GM19372 (cell line): ENCODE measurements around the gene F8.

Experiments used
- ATAC-seq: cut with Tn5 transposase; IDR thresholded peaks from one replicate; pipeline ENCODE4 v1.9.1; 2021; ENCODE audit warnings: mild to moderate bottlenecking, low read depth, moderate library complexity; ENCODE audit not compliant: unreplicated experiment

F8 gene

DNA sequence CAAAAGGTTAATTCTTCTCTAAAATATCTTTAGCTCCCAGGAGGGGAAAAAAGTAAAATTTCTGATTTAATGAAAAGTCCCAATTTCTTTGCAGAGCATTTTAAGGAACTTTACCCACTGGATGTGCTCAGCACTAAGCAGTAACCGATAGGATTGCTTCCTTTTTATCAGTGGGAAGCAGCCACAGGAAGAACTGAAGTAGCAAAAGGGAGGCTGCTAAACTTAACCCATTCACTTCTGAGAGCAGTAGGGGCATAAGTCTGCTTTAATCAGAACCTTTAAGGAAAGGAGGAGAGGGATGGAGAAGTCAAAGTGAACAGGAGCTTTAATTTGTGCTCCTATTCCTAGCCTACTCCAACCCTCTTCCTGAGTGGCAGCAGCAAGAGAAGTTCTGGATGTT, at the start of gene F8:
Gene F8, minus strand, starts transcription at position 139 of the 400 bp plus-strand sequence. CDS start 171 bp downstream, outside the sequence.
- ATAC-seq, result no peak

DNA sequence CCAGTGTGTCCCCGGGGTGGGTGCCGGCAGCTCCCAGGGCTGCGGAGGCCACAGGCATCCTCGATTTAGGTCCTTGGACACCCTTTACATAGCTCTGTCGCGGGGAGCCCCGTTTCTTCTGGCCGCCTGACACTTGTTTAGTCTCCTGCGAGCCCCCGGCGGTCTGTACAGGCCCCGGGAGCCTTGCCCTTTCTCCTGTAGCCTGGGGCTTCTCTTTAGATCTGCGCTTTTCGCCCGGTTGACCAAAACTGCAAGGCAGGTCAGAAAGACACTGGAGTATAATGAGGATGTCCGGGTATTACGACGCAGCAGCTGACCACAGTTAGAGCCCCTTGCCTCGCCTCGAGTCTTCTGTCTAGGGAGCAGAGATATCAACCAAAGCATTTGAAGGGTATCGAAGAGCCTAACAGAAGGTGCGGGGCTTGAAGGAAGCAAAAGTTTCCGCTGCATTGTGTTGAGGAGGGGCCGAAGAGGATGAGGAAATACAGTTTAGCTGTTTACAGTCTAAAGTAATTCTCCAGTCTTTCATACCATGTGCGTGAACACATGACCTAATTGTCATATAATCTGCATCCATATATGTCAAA, 49.3 kb upstream of the F8 start:
- ATAC-seq, result peak; percentile 10

DNA sequence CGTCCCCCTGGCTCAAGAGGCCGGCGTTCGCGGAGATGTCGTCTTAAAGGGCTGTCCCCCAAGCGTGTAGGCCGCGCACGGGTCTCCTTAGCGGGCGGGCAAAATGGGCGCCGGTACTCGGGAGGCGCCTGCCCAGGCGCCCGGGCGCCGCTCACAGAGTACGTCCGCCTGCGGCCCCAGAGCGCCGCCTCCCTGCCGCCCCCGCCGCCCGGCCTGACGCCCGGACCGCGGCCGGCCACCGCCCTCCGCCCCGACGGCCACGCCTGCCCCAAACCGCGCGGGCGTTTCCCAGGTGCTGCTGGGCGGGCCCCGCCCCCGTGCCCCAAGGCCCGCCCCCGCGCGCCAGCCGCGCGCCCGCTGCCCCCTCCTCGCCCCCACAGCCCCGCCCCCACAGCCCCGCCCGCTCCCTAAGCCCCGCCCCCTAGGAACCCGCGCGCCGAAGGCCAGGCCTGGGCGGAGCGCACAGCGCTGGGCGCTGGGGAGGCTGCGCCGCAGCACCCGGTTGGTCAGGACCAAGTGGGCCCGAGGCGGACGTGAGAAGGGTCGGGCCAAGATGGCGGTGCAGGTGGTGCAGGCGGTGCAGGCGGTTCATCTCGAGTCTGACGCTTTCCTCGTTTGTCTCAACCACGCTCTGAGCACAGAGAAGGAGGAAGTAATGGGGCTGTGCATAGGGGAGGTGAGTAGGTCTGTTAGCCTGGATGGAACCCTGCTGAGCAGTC, 48.6 kb upstream of the F8 start, which contains the start of the genes BRCC3, CMC4 and MTCP1:
Gene BRCC3, plus strand, starts transcription at position 534 of the 719 bp plus-strand sequence. Its CDS starts 20 bp downstream, at position 554.
Gene CMC4, minus strand, starts transcription at position 162 of the 719 bp plus-strand sequence. CDS start 7,113 bp downstream, outside the sequence.
Gene MTCP1, minus strand, starts transcription at position 162 of the 719 bp plus-strand sequence. CDS start 5,126 bp downstream, outside the sequence.
- peak; percentile 86 for ATAC-seq

DNA sequence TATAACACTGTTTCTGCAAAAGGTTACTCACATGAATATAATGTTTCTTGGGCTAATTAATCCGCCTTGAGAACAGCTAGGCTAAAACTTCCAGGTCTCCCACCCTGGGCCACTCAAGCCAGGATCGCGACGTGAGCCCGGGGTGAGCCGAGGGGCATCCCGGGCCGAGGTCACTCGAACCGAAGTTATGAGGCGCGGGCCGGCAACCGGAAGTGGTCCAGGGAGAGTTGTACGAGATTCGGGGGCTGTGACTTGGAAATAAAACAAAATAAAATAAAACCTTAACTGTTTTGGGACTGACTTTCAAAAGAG, 48.1 kb upstream of the F8 start:
- ATAC-seq, result peak; percentile 8

DNA sequence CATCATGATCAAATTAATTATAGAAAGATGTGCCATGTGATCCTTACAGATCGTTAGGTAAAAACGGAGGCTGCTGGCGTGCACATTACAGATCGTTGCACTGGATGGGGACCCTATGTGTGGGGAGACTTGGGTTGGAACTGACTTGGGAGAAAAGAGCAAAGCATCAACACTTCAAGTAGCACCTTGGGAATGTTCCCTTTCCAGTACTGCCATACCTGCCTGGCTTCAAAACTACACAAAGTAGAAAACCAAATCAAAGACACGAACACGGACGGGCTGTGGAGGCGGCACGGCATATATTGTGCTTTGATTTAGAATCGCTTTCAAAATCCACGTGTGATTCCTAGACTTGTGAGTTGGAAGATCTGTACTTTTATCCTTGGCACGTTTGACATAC, 47.5 kb upstream of the F8 start:
- ATAC-seq, result no peak

DNA sequence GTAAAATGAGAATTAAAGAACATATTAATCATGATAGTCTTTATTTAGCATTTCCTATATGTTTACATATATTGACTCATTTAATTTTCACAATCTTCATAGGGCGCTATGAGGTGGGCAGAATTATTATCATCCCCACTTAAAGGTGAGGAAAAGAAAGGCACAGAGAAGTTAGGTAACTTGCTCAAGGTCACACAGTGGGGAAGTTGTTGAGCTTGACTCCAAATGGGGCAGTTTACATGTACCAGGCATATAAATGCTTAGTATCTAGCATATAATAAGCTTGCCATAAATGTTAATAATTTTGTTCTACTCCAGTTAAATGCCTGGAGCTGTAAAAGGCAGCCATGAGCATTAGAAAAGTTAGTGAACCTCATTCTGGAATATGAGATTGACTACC, 46.9 kb upstream of the F8 start:
- no peak for ATAC-seq

DNA sequence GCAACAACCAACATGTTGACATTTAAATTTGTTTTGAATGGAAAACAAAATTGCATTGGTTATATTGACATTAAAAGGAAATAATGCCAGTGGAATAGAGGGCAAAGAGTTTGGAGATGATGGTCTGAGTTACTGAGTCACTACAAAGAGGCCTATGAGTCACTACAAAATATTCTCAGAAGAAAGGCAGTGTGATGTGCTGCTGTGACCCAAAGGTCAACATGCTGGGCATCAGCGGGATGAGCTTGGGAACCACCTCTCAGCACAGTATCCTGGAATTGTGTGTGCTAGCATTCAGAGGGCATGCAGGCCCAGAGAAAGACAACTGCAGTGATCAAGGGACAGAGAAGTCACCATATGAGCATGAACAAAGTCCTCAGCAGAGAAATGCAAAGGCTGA, 45.6 kb upstream of the F8 start:
- no peak for ATAC-seq

DNA sequence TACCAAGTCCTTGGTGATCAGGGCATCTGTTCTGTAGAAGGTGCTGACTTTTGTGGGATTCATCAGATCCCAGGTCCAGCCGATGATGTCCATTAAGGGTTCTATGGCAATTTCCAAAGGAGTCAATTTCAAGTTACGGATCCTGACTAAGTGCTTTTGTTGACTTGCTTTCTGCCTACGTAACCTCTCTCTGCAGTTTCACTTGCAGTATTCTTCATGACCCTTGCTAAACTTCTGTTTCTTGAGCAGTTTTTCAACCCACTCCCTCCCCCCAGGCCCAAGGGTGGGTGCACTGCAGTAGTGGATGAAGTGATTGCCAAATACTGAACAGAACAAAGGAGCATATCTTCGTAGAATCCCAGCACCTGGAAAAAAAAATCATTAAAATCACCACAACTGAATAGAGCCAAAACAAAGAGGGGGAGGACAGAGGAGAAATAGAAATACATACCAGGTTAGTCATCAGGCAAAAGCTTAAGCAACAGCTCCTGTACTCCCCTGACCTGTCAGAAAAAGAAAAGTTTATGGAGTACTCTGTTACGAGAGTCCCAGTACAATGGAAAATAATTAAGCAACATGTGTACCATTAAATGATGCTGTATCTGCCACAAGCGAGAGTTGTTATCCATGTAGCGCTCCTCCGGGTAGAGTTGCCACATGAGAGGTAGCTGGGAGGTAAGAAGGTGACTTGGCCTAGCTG, 42.7 kb upstream of the F8 start:
- ATAC-seq, result no peak

DNA sequence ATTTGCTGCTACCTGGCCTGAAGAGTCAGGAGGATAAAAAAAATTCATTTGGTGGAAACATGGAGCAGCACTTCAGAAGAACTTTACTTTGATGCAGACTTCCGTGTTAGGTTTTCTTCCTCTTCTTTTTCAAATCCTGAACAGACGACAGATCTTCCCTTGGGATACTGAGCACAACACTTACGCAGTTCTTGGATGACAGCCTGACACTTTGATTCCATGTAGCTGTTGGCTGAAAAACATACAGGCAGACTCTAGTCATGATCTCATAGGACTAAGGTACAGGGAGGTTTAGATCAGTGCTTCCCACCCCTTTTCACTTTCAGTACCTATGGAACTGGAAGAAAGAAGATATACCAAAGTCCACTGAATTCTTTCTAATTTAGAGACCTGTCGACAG, 39.2 kb upstream of the F8 start:
- ATAC-seq, result no peak

DNA sequence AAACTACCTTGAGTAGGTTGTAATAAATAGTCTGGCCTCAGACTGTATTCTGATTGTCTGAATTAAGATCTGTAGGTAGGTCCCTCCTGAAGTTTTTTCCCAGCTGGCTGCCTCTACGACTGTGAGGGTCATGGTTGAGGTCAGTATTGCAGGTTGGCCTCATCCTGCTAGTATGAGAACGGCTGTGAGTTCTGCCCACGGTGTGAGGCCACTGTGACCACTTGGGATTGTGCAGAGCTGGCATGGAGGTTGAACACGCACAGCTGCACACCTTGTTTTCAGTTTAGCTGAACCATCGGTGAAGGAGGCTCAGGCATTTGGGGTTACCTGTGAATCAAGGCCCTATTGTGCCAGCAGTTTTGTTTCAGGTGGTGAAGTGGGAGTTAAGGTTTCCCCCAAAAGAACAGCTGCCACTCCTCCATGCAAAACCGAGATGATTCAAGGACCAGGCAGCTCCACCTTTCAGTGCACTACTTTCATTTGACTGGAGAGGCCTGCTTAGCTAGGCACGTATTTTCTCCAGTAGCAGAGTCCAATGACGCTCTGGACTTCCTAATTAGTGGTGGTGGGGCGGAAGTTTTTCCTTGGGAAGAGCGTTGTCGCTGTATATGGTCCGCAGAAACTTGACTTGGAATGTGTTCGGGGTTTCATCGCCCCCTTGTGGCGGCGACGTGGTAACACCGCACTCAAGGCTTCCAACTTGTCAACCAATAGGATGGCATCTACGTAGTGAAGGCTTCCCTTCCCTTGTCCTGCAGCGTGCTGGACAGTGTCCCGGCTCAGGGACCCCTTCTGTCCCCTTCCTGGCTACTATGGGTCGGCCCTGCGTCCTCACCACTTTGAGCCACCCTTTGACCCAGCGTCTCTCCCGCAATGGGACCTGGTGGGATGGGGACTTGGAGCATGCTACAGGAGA, 34.6 kb upstream of the F8 start:
- no peak for ATAC-seq

DNA sequence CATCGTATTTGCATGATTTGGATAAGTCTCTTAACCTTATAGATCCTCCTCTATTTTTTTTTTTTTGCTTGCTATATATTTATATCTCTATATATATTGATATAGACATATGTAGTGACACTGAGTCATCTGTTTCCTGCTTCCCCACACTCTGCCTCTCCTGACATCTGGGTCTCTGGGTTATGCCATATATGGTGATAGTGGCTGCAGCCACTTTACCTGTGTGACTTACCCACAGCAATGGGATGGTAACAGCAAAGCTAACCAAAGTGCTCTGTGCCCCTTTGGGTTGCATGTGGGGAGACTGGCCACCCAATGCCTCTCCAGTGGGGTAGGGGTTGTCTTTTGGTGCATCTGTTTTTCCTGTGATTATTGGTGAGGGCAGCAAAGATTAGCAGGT, 33.9 kb upstream of the F8 start:
- ATAC-seq, result no peak

DNA sequence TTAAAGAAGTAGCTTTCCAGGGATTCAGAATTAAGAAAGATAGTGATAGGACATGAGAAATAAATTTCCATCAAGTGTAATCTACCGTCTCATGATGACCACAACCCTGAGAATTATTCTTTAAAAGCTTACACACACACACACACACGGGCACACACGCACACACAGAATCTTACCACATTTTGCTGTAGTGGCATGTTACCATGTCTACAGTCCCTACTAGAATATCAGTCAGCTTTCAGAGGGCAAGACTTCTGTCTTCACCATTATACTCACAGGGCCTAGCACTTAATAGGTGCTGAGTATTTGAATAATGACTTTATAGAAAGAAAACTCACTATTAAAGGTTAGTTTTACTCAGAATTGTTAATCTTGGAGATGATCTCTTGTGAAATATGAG, 33.0 kb upstream of the F8 start:
- ATAC-seq, result no peak

DNA sequence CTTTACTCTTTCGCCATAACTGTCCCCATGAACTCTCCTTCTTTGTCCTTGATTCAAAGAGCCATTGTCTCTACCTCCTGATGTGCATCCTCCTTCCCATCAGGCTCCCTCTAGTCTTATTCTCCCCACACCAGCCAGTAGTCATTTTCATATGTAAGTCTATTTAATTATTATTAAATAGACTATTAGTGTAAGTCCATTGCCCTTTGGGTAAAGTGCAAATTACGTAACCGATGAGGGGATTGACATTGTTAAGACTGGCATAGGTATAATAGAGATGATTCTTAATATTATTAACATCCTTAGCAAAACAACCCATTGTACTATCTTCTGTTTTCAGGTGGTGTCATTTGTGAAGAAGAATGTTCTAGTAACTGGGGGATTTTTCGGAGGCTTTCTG, 31.7 kb upstream of the F8 start:
- ATAC-seq, result no peak

DNA sequence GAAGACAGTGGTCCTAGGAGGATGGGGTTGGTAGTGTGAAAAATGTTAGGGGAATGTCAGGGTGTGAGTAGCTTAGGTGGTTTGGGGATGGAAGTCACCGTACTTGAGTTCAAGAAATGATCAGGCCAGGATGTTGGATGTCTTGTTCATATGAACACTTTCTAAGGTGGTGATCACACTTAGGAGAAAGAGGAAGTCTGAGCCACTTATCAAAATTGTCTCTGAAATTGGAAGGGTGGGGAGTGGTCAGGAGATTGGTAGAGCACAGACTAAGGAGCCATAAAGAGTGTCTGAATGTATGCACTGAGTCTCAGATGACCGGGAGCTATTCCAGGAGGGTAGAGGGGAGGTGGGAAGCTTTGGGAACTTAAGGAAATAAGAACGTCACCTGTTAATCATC, 31.1 kb upstream of the F8 start:
- ATAC-seq, result no peak

DNA sequence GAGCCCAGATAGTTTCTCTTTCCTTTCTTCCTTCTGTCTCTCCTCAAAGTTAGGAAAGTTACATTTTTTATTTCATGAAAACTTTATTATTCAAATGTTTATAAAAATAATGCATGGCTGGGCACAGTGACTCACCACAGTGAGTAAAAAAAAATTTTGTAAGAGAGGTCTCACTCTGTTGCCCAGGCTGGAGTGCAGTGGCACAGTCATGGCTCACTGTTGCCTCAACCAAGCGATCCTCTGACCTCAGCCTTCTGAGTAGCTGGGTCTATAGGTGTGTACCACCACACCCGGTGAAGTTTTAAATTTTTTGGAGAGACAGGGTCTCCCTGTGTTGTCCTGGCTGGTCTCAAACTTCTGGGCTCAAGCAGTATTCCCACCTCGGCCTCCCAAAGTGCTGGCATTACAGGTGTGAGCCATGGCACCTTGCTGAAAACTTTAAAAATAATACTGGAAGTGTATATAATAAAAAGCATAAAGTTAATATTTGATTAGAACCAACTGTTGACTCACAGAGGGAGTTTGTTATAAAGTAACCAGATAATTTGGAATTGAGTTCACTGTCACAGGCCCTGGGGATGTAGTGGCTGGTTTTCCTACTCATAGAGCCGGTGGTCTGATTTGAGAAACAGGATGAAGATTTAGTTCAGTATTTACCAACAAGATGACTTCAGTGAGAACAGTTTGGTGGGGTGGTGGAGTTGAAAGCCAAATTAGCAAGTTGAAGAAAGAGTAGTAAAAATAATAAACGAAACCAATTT, 30.4 kb upstream of the F8 start:
- ATAC-seq, result no peak

DNA sequence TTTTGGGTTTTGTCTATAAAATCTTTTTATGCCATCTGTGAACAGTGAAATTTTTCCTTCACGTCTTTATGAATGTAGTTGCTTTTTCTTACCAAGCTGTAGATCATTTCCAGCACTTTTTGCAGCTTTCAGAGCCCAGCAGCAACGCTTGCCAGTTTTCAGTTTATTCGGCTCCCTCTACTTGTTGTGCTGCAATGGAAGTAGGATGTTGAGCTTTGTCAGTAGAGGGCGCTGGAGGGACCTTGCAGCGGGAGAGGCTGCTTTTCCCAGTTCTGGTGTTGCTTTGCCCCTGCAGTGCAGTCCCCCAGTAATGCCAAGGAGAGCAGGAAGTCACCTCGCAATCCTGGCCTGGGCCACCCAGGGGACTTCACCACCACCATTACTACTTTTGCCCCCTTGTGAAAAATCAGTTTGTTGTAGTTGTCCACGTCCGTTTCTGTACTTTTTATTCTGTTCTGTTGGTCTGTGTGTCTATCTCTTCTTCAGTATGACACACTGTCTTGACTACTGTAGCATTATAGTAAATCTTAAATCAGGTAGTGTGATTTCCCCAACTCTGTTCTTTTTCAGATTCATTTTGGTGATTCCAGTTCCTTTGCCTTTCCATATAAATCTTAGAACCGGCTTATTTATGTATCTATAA, 26.6 kb upstream of the F8 start:
- ATAC-seq, result no peak

DNA sequence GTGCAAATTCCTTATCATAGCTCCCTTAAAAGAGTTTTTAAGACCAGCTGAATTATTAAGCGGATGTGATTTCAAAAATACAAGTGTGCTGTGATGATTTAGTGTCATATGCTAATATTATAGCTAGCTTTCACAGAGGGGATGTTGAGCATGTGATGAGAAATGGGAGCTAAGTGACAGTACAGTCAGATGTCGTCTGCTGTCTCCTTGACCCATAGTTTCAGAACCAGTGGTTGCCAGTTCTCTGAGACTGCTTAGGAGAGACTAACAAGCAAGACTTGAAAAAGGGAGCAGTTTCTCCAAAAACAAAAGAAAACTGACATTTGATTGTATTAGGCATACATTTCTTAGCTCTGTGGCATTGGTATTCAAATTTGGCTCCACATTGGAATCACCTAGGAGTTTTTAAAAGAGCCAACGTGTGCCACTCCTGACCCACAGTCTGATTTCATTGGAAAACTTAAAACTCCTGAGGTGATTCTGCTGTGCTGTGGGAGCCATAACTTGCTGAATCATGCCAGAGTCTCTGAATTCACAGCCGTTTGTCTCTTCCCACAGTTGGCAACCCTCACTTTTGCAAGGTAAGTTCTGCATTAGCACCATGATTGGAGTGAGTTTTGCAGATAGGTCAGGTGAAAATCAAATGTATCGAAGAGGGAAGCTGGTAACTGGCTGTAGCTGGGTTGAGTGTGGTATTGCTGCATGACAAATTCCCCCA, 24.4 kb upstream of the F8 start:
- ATAC-seq, result no peak

DNA sequence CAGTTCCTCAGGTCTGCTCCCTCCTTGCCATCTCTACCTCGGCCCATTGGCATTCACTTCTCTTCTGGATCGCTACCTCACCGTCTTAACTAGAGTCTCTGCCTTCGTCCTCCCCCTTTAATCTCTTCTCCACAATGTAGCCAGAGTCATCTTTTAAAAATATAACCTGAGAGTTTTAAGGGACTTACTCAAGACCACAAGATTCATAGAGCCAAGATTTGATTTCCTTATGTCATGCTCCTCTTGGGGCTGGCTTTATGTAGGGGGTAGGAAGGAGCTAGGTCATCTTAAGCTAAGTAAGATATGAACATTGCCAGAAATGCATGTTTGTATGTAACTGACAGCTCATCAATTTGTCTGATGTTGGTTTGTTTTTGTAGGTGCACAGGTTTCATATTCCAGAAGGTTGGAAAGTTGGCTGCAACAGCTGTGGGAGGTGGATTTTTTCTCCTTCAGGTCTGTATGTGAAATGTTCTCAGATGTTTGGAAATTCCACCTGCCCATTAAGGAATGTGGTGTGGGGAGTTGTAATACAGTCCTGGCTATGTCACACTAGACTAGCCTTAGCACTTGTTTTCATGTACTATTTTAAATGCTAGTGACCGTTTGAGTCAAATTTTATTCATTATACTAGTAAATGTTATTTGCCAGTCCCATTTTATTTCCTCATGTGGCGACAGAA, 23.7 kb upstream of the F8 start:
- no peak for ATAC-seq
